ENCODE results near the gene TLCD1. TPM values are rescaled to one million over a fixed set of nuclear protein-coding genes. Genes with fewer than 3 reads are reported as not detected.

TLCD1 gene
- total RNA-seq, 1 experiment from 2014 or later, result 50.7 TPM

DNA sequence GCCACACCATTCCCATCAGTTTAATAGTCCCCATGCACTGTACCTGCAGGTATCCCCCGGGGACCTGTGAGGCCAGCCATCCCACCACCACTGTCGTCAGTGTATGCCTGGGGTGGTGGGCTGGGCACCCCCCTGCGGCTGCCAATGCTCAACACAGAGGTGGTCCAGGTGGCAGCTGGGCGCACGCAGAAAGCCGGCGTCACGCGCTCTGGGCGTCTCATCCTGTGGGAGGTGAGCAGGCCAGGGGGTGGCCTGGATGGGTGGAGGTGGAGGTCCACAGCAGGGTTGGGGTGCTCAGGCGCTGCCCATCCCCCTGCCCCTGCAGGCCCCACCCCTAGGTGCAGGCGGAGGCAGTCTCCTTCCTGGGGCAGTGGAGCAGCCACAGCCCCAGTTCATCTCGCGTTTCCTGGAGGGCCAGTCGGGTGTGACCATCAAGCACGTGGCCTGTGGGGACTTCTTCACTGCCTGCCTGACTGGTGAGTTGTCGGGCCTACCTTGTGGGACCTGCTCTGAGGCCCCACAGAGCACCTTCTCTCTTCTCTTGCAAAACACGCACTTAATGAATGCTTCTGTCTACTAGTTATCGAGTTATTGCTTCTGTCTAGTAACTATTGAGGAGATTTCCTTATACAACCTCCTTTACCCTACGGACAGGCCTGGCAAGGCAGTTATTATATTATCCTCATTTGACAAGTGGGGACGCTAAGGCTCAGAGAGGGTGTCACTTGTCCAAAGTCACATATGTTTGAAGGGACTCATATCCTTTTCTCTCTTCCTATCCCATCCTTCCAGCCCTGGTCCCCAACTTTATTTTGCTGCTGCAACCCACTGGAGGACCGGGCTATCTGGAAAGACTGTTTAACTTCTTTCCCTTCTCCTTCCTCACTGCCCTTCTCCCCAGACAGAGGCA, 12.0 kb upstream of the TLCD1 start:
- no peak overlapping the region for H4K8ac ChIP-seq (replicated peaks; ENCODE audit: insufficient read length, low read depth, low read length)
- H3K4me2 ChIP-seq (ENCODE audit: insufficient read depth, insufficient read length, low read length), result no peak overlapping the region
- no peaks in the 10 kb centered on the region for H3K4me1 ChIP-seq (ENCODE audit: insufficient read depth, low read length)
- no peak overlapping the region for H2BK20ac ChIP-seq (ENCODE audit: low read depth, low read length, poor library complexity, severe bottlenecking)
- no peak overlapping the region for H3K4me3 Mint-ChIP-seq
- H3K27me3 Mint-ChIP-seq (ENCODE audit: low read depth), result no peaks in the 10 kb centered on the region
- no peaks in the 10 kb centered on the region for H3K27me3 ChIP-seq (ENCODE audit: insufficient read depth, low read length)
- no peaks in the 10 kb centered on the region for H4K20me1 ChIP-seq (ENCODE audit: control insufficient read depth, insufficient read depth, insufficient read length)
- no peaks in the 10 kb centered on the region for H3K9me3 Mint-ChIP-seq
- H2BK5ac ChIP-seq (ENCODE audit: insufficient read length, low read length), result no peak overlapping the region
- H3K56ac ChIP-seq (ENCODE audit: insufficient read length, low read depth, low read length), result no peak overlapping the region
- H3K36me3 Mint-ChIP-seq (ENCODE audit: insufficient read depth in 1 of 3, low read depth in 3 of 3), result peaks cover 20 to 52% (median 28%) of the 10 kb centered on the region in 3 experiments; a peak in 6 of 7 replicates
- no peak overlapping the region for H3K18ac ChIP-seq (ENCODE audit: insufficient read length, low read depth, low read length)
- H2AFZ ChIP-seq (ENCODE audit: low read length), result no peak overlapping the region
- no peaks in the 10 kb centered on the region for H3K9me3 ChIP-seq (ENCODE audit: control insufficient read depth, low read depth, low read length)
- no peak overlapping the region for H2BK120ac ChIP-seq (ENCODE audit: low read depth, low read length, poor library complexity, severe bottlenecking)
- H2AK5ac ChIP-seq (ENCODE audit: insufficient read length, low read length), result no peak overlapping the region
- H3K14ac ChIP-seq (ENCODE audit: insufficient read depth, low read length), result no peak overlapping the region
- no peak overlapping the region for H3K23ac ChIP-seq (ENCODE audit: insufficient read length, low read depth, low read length)
- H3K4me1 Mint-ChIP-seq, result peaks cover 1% of the 10 kb centered on the region in 2 experiments; a peak in 2 of 4 replicates
- no peak overlapping the region for H3K27ac Mint-ChIP-seq
- DNase-seq, result no peak
- no peaks in the 10 kb centered on the region for H3K79me2 ChIP-seq (ENCODE audit: insufficient read depth, low read length)
- H4K91ac ChIP-seq (ENCODE audit: insufficient read length, low read depth, low read length), result no peak overlapping the region
- H2BK12ac ChIP-seq (ENCODE audit: insufficient read length, low read depth, low read length), result no peak overlapping the region
- H3K23me2 ChIP-seq (ENCODE audit: insufficient read length, low read depth, low read length, poor library complexity, severe bottlenecking), result peaks cover 2% of the 10 kb centered on the region
- no peak overlapping the region for H3K9ac ChIP-seq (ENCODE audit: extremely low read depth, insufficient read length, low read length)
- H3K4ac ChIP-seq (ENCODE audit: low read depth, low read length), result no peak overlapping the region
- H3K79me1 ChIP-seq (ENCODE audit: insufficient read depth, low read depth, low read length, poor library complexity, severe bottlenecking), result no peaks in the 10 kb centered on the region
- H3T11ph ChIP-seq (ENCODE audit: low read length), result no peak overlapping the region
- H2BK15ac ChIP-seq (ENCODE audit: low read depth, low read length), result no peak overlapping the region
- H3K27ac ChIP-seq (ENCODE audit: insufficient read length, low read depth, low read length), result no peak overlapping the region
- WGBS (ENCODE audit: extremely low coverage, insufficient read length, low lambda C conversion rate), result no CpG with 5 or more reads among the region's 22 CpGs
- H4K5ac ChIP-seq (ENCODE audit: insufficient read length, low read depth, low read length), result no peak overlapping the region
- TF ChIP-seq, protein P1, sequence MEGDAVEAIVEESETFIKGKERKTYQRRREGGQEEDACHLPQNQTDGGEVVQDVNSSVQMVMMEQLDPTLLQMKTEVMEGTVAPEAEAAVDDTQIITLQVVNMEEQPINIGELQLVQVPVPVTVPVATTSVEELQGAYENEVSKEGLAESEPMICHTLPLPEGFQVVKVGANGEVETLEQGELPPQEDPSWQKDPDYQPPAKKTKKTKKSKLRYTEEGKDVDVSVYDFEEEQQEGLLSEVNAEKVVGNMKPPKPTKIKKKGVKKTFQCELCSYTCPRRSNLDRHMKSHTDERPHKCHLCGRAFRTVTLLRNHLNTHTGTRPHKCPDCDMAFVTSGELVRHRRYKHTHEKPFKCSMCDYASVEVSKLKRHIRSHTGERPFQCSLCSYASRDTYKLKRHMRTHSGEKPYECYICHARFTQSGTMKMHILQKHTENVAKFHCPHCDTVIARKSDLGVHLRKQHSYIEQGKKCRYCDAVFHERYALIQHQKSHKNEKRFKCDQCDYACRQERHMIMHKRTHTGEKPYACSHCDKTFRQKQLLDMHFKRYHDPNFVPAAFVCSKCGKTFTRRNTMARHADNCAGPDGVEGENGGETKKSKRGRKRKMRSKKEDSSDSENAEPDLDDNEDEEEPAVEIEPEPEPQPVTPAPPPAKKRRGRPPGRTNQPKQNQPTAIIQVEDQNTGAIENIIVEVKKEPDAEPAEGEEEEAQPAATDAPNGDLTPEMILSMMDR (conservative IDR thresholded peaks at IDR 0.05), result no peak

Measured in H9 (cell line).